ENCODE results near the gene ANKRD33B. TPM values are rescaled to one million over a fixed set of nuclear protein-coding genes. Genes with fewer than 3 reads are reported as not detected.

ANKRD33B gene
- total RNA-seq, 1 donor from 2014 or later, result 14.2 TPM

GRCh38 chr5:10703676-10704075 is 139.8 kb downstream of the ANKRD33B start:
- peaks cover 31% of the 10 kb centered on the region for H3K4me1 ChIP-seq
- H3K4me3 ChIP-seq, result no peak overlapping the region
- H3K27me3 ChIP-seq, result no peaks in the 10 kb centered on the region
- H3K9me3 ChIP-seq, result no peaks in the 10 kb centered on the region
- intact Hi-C loops (cut with DNase I), result no loop called here
- H3K27ac ChIP-seq, result peak overlapping the region; percentile 42
- DNase-seq (ENCODE audit: extremely low spot score in 2 of 2), result no peak
- H3K36me3 ChIP-seq, result no peaks in the 10 kb centered on the region
- no peak for TF ChIP-seq POLR2A (IDR thresholded peaks at IDR 0.05)
- TF ChIP-seq POLR2AphosphoS5 (IDR thresholded peaks at IDR 0.05; ENCODE audit: insufficient read depth in 1 of 2, low read depth in 1 of 2), result no peak
- TF ChIP-seq CTCF (IDR thresholded peaks at IDR 0.05), result no peak

- no peaks in the 10 kb centered on the region for H3K36me3 ChIP-seq
- no peak overlapping the region for H3K27ac ChIP-seq
- no peaks in the 10 kb centered on the region for H3K9me3 ChIP-seq
- intact Hi-C loops (cut with DNase I), result no loop called here
- H3K4me3 ChIP-seq, result no peak overlapping the region
- no peaks in the 10 kb centered on the region for H3K27me3 ChIP-seq
- DNase-seq (ENCODE audit: extremely low spot score in 2 of 2), result no peak
- TF ChIP-seq POLR2AphosphoS5 (IDR thresholded peaks at IDR 0.05; ENCODE audit: insufficient read depth in 1 of 2, low read depth in 1 of 2) (no peak), POLR2A (IDR thresholded peaks at IDR 0.05) (no peak), CTCF (IDR thresholded peaks at IDR 0.05) (no peak)
- peaks cover 31% of the 10 kb centered on the region for H3K4me1 ChIP-seq
Observed at GRCh38 chr5:10704949-10705621, 141.2 kb downstream of the ANKRD33B start.

GRCh38 chr5:10705747-10706146 is 141.9 kb downstream of the ANKRD33B start:
- Histone ChIP-seq H3K27ac (no peak overlapping the region), H3K27me3 (no peaks in the 10 kb centered on the region), H3K36me3 (no peaks in the 10 kb centered on the region), H3K9me3 (no peaks in the 10 kb centered on the region), H3K4me3 (no peak overlapping the region), H3K4me1 (peaks cover 31% of the 10 kb centered on the region)
- intact Hi-C loops (cut with DNase I), result no loop called here
- DNase-seq (ENCODE audit: extremely low spot score in 2 of 2), result no peak
- TF ChIP-seq CTCF (IDR thresholded peaks at IDR 0.05), result no peak
- TF ChIP-seq POLR2A (IDR thresholded peaks at IDR 0.05), result no peak
- TF ChIP-seq POLR2AphosphoS5 (IDR thresholded peaks at IDR 0.05; ENCODE audit: insufficient read depth in 1 of 2, low read depth in 1 of 2), result no peak

- Histone ChIP-seq H3K36me3 (no peaks in the 10 kb centered on the region), H3K9me3 (no peaks in the 10 kb centered on the region), H3K27me3 (no peaks in the 10 kb centered on the region), H3K27ac (no peak overlapping the region), H3K4me3 (no peak overlapping the region), H3K4me1 (peaks cover 31% of the 10 kb centered on the region)
- TF ChIP-seq CTCF (IDR thresholded peaks at IDR 0.05) (no peak), POLR2A (IDR thresholded peaks at IDR 0.05) (no peak), POLR2AphosphoS5 (IDR thresholded peaks at IDR 0.05; ENCODE audit: insufficient read depth in 1 of 2, low read depth in 1 of 2) (no peak)
- DNase-seq (ENCODE audit: extremely low spot score in 2 of 2), result no peak
- intact Hi-C loops (cut with DNase I), result no loop called here
Observed at GRCh38 chr5:10706326-10706725, 142.5 kb downstream of the ANKRD33B start.

Small RNA genes lying within 50 kb of the gene (small RNA-seq; reads per million reads assigned to genes)
- not detected for gene AC012629.4
- gene AC112200.1, result not detected

Other genes starting within 250 kb of the ANKRD33B start
- 68.8 TPM for gene MARCHF6, start 210.4 kb upstream of the ANKRD33B start, total RNA-seq
- gene ROPN1L, start 122.2 kb upstream of the ANKRD33B start, total RNA-seq, result 4.2 TPM
- gene DAP, start 197.2 kb downstream of the ANKRD33B start, total RNA-seq, result 74.4 TPM

Measured in vagina (tissue), 2 donors.